ENCODE results near the gene PRCP. TPM values are rescaled to one million over a fixed set of nuclear protein-coding genes. Genes with fewer than 3 reads are reported as not detected.

Gene PRCP
- total and polyA plus RNA-seq, 4 donors = 25.4 to 126 (median 46.6) TPM

GRCh38 chr11:82787981-82788380 is 112.2 kb downstream of the PRCP start:
- H3K4me1 ChIP-seq (ENCODE audit: control insufficient read depth in 5 of 5, insufficient read depth in 5 of 5, low read length in 5 of 5) = no peaks in the 10 kb centered on the region
- no peaks in the 10 kb centered on the region for H3K9me3 ChIP-seq (ENCODE audit: control insufficient read depth in 4 of 4, insufficient read depth in 3 of 4, low read length in 3 of 4)
- 89 to 90% methylated on average over 4 of the region's 4 CpGs for WGBS, 2 donors
- H3K4me3 ChIP-seq = no peak overlapping the region
- no peaks in the 10 kb centered on the region for H3K36me3 ChIP-seq (ENCODE audit: control insufficient read depth in 4 of 4, insufficient read depth in 4 of 4, low read length in 4 of 4)
- no peak for DNase-seq
- TF ChIP-seq, protein P1, sequence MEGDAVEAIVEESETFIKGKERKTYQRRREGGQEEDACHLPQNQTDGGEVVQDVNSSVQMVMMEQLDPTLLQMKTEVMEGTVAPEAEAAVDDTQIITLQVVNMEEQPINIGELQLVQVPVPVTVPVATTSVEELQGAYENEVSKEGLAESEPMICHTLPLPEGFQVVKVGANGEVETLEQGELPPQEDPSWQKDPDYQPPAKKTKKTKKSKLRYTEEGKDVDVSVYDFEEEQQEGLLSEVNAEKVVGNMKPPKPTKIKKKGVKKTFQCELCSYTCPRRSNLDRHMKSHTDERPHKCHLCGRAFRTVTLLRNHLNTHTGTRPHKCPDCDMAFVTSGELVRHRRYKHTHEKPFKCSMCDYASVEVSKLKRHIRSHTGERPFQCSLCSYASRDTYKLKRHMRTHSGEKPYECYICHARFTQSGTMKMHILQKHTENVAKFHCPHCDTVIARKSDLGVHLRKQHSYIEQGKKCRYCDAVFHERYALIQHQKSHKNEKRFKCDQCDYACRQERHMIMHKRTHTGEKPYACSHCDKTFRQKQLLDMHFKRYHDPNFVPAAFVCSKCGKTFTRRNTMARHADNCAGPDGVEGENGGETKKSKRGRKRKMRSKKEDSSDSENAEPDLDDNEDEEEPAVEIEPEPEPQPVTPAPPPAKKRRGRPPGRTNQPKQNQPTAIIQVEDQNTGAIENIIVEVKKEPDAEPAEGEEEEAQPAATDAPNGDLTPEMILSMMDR (IDR thresholded peaks at IDR 0.05; ENCODE audit: control extremely low read depth, extremely low read depth) = no peak
- H3K27me3 ChIP-seq (ENCODE audit: control insufficient read depth in 3 of 3, insufficient read depth in 3 of 3, low read length in 2 of 3) = no peaks in the 10 kb centered on the region
- no peak overlapping the region for H3K9ac ChIP-seq (ENCODE audit: insufficient read depth in 1 of 2, low read length in 2 of 2)
- no peak overlapping the region for H3K27ac ChIP-seq (ENCODE audit: low read depth in 1 of 2, low read length in 1 of 2)
- no peak for ATAC-seq (ENCODE audit: insufficient read depth, low FRiP score)

DNA sequence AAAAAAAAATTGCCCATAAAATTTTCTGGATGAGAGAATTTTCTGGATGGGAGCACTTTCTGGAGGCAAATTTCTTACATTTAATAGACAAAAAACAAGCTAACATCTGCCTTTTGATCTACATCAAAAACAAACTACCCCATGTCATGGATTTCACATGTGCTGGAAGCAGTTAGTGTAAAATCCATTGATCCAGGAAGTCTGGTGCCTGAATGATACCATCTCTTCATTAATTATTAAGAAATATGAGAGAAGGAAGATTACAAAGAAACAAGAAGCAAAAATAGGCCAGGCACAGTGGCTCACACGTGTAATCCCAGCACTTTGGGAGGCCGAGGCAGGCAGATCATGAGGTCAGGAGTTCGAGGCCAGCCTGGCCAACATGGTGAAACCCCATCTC is 113.4 kb downstream of the PRCP start:
- 67 to 76% methylated on average over 3 of the region's 3 CpGs for WGBS, 2 donors
- Histone ChIP-seq H3K36me3 (ENCODE audit: control insufficient read depth in 4 of 4, insufficient read depth in 4 of 4, low read length in 4 of 4) (no peaks in the 10 kb centered on the region), H3K27me3 (ENCODE audit: control insufficient read depth in 3 of 3, insufficient read depth in 3 of 3, low read length in 2 of 3) (no peaks in the 10 kb centered on the region), H3K4me1 (ENCODE audit: control insufficient read depth in 5 of 5, insufficient read depth in 5 of 5, low read length in 5 of 5) (no peaks in the 10 kb centered on the region), H3K9ac (ENCODE audit: insufficient read depth in 1 of 2, low read length in 2 of 2) (no peak overlapping the region), H3K9me3 (ENCODE audit: control insufficient read depth in 4 of 4, insufficient read depth in 3 of 4, low read length in 3 of 4) (peaks cover 0 to 3% (median 0%) of the 10 kb centered on the region in 4 donors), H3K27ac (ENCODE audit: low read depth in 1 of 2, low read length in 1 of 2) (no peak overlapping the region), H3K4me3 (no peak overlapping the region)
- TF ChIP-seq, protein P1 (IDR thresholded peaks at IDR 0.05; ENCODE audit: control extremely low read depth, extremely low read depth) = no peak
- ATAC-seq (ENCODE audit: insufficient read depth, low FRiP score) (no peak), DNase-seq (no peak)

DNA sequence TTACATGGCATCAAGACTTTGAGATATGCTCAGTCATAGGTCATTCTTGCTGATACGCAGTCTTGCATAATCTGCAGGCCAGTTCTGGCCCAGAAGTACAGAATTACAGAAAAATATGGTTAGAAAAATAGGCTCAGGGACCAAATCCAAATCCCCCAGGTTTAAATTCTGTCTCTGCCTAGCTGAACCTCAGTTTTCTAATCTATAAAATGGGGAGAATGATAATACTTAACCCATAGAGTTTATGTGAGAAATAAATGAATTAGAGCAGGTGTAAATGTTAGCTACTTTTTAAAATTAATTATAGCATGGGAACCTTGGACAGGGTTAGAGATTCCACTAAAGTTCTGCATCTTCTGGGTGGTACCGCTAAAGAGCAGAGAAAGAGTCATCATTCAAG is 114.2 kb downstream of the PRCP start:
- Histone ChIP-seq H3K4me3 (no peak overlapping the region), H3K36me3 (ENCODE audit: control insufficient read depth in 4 of 4, insufficient read depth in 4 of 4, low read length in 4 of 4) (no peaks in the 10 kb centered on the region), H3K9ac (ENCODE audit: insufficient read depth in 1 of 2, low read length in 2 of 2) (no peak overlapping the region), H3K9me3 (ENCODE audit: control insufficient read depth in 4 of 4, insufficient read depth in 3 of 4, low read length in 3 of 4) (peaks cover 0 to 3% (median 0%) of the 10 kb centered on the region in 4 donors), H3K4me1 (ENCODE audit: control insufficient read depth in 5 of 5, insufficient read depth in 5 of 5, low read length in 5 of 5) (no peaks in the 10 kb centered on the region), H3K27ac (ENCODE audit: low read depth in 1 of 2, low read length in 1 of 2) (no peak overlapping the region), H3K27me3 (ENCODE audit: control insufficient read depth in 3 of 3, insufficient read depth in 3 of 3, low read length in 2 of 3) (no peaks in the 10 kb centered on the region)
- 97% methylated on average over 2 of the region's 2 CpGs for WGBS, 2 donors
- TF ChIP-seq, protein P1 (IDR thresholded peaks at IDR 0.05; ENCODE audit: control extremely low read depth, extremely low read depth) = no peak
- DNase-seq = no peak
- ATAC-seq (ENCODE audit: insufficient read depth, low FRiP score) = no peak

DNA sequence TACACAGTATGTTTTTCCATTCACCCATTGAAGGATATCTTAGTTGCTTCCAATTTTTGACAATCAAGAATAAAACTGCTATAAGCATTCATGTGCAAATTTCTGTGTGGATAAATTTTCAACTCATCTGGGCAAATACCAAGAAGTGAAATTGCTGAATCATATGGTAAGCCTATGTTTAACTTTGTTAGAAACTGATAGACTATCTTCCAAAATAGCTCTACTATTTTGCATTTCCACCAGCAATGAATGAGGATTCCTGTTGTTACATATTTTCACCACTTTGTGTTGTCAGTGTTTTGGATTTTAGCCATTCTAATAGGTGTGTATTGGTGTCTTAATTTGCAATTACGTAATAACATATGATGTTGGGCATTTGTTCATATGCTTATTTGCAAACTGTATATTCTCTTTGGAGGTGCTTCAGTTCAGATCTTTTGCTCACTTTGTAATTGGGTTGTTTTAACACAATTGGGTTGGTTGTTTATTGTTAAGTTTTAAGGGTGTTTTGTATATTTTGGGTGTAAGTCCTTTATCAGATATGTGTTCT is 117.3 kb downstream of the PRCP start:
- TF ChIP-seq, protein P1 (IDR thresholded peaks at IDR 0.05; ENCODE audit: control extremely low read depth, extremely low read depth) = no peak
- no peak overlapping the region for H3K27ac ChIP-seq (ENCODE audit: low read depth in 1 of 2, low read length in 1 of 2)
- DNase-seq = no peak
- 90% methylated on average over 1 of the region's 1 CpG for WGBS, 2 donors
- H3K9ac ChIP-seq (ENCODE audit: insufficient read depth in 1 of 2, low read length in 2 of 2) = no peak overlapping the region
- H3K27me3 ChIP-seq (ENCODE audit: control insufficient read depth in 3 of 3, insufficient read depth in 3 of 3, low read length in 2 of 3) = no peaks in the 10 kb centered on the region
- no peaks in the 10 kb centered on the region for H3K4me1 ChIP-seq (ENCODE audit: control insufficient read depth in 5 of 5, insufficient read depth in 5 of 5, low read length in 5 of 5)
- H3K9me3 ChIP-seq (ENCODE audit: control insufficient read depth in 4 of 4, insufficient read depth in 3 of 4, low read length in 3 of 4) = peaks cover 0 to 5% (median 0%) of the 10 kb centered on the region in 4 donors
- H3K4me3 ChIP-seq = no peak overlapping the region
- no peak for ATAC-seq (ENCODE audit: insufficient read depth, low FRiP score)
- no peaks in the 10 kb centered on the region for H3K36me3 ChIP-seq (ENCODE audit: control insufficient read depth in 4 of 4, insufficient read depth in 4 of 4, low read length in 4 of 4)

Data from lung (tissue), 12 donors.